ENCODE results near the gene SLC25A28.

SLC25A28 gene, protein sequence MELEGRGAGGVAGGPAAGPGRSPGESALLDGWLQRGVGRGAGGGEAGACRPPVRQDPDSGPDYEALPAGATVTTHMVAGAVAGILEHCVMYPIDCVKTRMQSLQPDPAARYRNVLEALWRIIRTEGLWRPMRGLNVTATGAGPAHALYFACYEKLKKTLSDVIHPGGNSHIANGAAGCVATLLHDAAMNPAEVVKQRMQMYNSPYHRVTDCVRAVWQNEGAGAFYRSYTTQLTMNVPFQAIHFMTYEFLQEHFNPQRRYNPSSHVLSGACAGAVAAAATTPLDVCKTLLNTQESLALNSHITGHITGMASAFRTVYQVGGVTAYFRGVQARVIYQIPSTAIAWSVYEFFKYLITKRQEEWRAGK

GRCh38 chr10:99619851-99620710 lies at the start of gene SLC25A28:
TSS of gene SLC25A28 (minus strand) at chr10:99620439. CDS start at chr10:99620335, 104 bp downstream.
- H3K27ac Mint-ChIP-seq: peak within 1 kb of the TSS; percentile 96
- H3K9me3 Mint-ChIP-seq: no peaks in the 10 kb centered on the region
- peaks cover 14% of the 10 kb centered on the region for H3K36me3 Mint-ChIP-seq (ENCODE audit: low read depth)
- peak; percentile 94 for DNase-seq (ENCODE audit: low spot score)
- H3K4me1 Mint-ChIP-seq (ENCODE audit: low read depth): peaks cover 35% of the 10 kb centered on the region
- no peaks in the 10 kb centered on the region for H3K27me3 Mint-ChIP-seq (ENCODE audit: low read depth)
- peak within 1 kb of the TSS; percentile 93 for H3K4me3 Mint-ChIP-seq

DNA sequence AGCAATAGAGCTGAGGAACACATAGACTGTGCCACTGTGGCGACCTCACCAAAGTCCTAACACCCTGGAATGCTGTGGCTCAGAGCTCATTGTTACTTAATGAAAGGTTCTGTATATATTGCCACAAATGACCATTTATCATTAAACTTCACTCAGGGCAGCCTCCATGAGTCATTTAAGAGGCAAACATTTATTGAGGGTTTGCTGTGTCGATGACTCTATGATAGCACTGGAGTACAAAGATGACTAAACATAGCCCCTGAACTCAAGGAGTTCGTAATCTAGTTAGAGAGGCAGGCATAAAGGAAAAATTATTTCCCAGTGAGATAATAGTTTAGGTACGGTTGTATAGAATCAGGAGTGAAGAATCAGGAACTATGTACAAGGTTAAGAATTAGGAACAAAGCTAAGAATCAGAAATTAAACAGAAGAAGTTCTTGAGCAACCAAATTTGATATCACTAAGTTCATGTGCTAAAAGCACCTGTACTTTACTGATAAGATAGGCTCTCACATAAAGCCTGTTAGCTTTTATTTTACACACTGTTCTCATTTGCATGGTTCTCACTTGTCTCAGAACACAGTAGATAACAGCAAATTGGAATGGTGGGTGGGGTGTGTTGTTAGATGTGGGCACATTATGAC lies 47.0 kb upstream of the SLC25A28 start:
- no peak overlapping the region for H3K27ac Mint-ChIP-seq
- H3K27me3 Mint-ChIP-seq (ENCODE audit: low read depth): no peaks in the 10 kb centered on the region
- no peaks in the 10 kb centered on the region for H3K9me3 Mint-ChIP-seq
- H3K4me1 Mint-ChIP-seq (ENCODE audit: low read depth): no peaks in the 10 kb centered on the region
- H3K36me3 Mint-ChIP-seq (ENCODE audit: low read depth): peaks cover 6% of the 10 kb centered on the region
- no peak for DNase-seq (ENCODE audit: low spot score)
- no peak overlapping the region for H3K4me3 Mint-ChIP-seq

DNA sequence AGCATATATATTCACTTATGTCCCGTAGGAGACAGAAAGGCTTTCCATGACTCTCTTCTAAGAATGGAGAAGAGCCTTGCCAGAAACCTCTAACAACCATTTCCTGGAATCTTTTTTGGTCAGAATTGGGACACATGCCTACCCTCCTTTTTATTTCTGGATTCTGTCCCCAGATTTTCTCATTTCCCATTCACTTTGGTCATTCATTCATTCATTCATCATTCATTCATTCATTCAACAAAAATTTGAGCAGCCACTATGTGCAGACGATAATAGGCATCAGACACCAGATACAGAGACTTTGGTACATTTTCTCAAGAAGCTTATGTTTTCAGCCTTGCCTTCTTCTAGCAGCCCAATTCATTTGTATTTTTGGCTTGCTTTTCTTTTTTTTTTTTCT lies 45.1 kb upstream of the SLC25A28 start:
- Mint-ChIP-seq H3K4me1 (ENCODE audit: low read depth) (peaks cover 2% of the 10 kb centered on the region), H3K4me3 (no peak overlapping the region), H3K36me3 (ENCODE audit: low read depth) (peaks cover 6% of the 10 kb centered on the region), H3K27ac (no peak overlapping the region), H3K27me3 (ENCODE audit: low read depth) (no peaks in the 10 kb centered on the region), H3K9me3 (no peaks in the 10 kb centered on the region)
- DNase-seq (ENCODE audit: low spot score): no peak

DNA sequence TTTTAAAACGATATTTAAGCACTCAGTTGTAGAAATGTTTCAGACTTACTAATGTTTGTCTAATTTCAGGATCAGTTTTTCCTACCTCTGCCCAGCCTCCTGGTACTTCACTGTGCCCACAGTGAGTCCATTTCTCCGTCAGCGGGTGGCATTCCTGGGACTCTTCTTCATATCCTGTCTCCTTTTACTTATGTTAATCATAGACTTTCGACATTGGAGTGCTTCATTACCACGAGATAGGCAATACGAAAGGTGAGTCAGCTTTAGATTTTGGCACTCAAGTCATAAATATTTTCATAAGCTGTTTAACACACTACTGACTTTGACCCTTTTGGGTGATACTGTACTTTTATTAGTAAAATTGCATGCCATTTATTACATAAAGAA lies 41.1 kb upstream of the SLC25A28 start:
- Mint-ChIP-seq H3K27me3 (ENCODE audit: low read depth) (peaks cover 11% of the 10 kb centered on the region), H3K27ac (no peak overlapping the region), H3K36me3 (ENCODE audit: low read depth) (peaks cover 6% of the 10 kb centered on the region), H3K9me3 (no peaks in the 10 kb centered on the region), H3K4me3 (no peak overlapping the region), H3K4me1 (ENCODE audit: low read depth) (peaks cover 15% of the 10 kb centered on the region)
- DNase-seq (ENCODE audit: low spot score): no peak

DNA sequence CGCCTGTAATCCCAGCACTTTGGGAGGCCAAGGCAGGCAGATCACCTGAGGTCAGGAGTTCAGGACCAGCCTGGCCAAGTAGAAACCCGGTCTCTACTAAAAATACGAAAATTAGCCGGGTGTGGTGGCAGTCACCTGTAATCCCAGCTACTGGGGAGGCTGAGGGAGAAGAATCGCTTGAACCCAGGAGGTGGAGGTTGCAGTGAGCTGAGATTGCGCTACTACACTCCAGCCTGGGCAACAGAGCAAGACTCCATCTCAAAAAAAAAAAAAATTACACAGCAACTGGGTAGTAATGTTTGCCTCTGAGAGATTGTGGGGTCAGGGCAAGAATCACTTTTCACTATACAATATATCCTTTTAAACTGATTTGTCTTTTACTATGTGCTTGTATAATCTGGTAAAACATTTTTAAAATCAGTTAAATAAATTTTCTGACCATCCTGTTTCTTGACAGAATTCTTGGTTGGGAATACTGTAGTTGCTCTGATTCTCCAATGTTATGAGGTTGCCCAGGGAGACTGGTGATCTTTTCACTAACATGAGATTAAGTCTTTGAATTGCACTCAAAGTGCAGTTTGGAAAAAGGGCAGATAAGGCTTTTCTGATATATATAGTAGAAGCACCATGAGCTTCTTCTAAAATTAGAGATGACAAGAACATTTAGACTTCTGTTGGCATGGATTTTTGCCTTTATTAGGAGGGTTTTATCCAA lies 40.6 kb upstream of the SLC25A28 start:
- H3K4me1 Mint-ChIP-seq (ENCODE audit: low read depth): peaks cover 15% of the 10 kb centered on the region
- H3K27me3 Mint-ChIP-seq (ENCODE audit: low read depth): peaks cover 16% of the 10 kb centered on the region
- no peaks in the 10 kb centered on the region for H3K9me3 Mint-ChIP-seq
- no peak for DNase-seq (ENCODE audit: low spot score)
- H3K27ac Mint-ChIP-seq: no peak overlapping the region
- peaks cover 5% of the 10 kb centered on the region for H3K36me3 Mint-ChIP-seq (ENCODE audit: low read depth)
- H3K4me3 Mint-ChIP-seq: no peak overlapping the region

- H3K27ac Mint-ChIP-seq: no peak overlapping the region
- peak overlapping the region; percentile 86 for H3K4me3 Mint-ChIP-seq
- no peaks in the 10 kb centered on the region for H3K9me3 Mint-ChIP-seq
- peaks cover 4% of the 10 kb centered on the region for H3K36me3 Mint-ChIP-seq (ENCODE audit: low read depth)
- no peak for DNase-seq (ENCODE audit: low spot score)
- peaks cover 15% of the 10 kb centered on the region for H3K4me1 Mint-ChIP-seq (ENCODE audit: low read depth)
- H3K27me3 Mint-ChIP-seq (ENCODE audit: low read depth): peaks cover 20% of the 10 kb centered on the region
These were observed 39.7 kb upstream of the SLC25A28 start for GRCh38 chr10:99659868-99660366.

- H3K4me1 Mint-ChIP-seq (ENCODE audit: low read depth): peaks cover 15% of the 10 kb centered on the region
- peak within 1 kb of the TSS; percentile 71 for H3K27ac Mint-ChIP-seq
- no peaks in the 10 kb centered on the region for H3K9me3 Mint-ChIP-seq
- peaks cover 22% of the 10 kb centered on the region for H3K27me3 Mint-ChIP-seq (ENCODE audit: low read depth)
- peak; percentile 95 for DNase-seq (ENCODE audit: low spot score)
- peak within 1 kb of the TSS; percentile 86 for H3K4me3 Mint-ChIP-seq
- H3K36me3 Mint-ChIP-seq (ENCODE audit: low read depth): peaks cover 4% of the 10 kb centered on the region
These were observed 39.0 kb upstream of the SLC25A28 start, which contains the start of gene ENTPD7 for GRCh38 chr10:99659031-99659867. TSS of gene ENTPD7 (plus strand) at chr10:99659509. CDS start at chr10:99659957, 448 bp downstream.

GRCh38 chr10:99658622-99659030 lies 38.4 kb upstream of the SLC25A28 start:
- peak; percentile 78 for DNase-seq (ENCODE audit: low spot score)
- Mint-ChIP-seq H3K36me3 (ENCODE audit: low read depth) (peaks cover under 1% of the 10 kb centered on the region), H3K4me3 (peak overlapping the region; percentile 86), H3K4me1 (ENCODE audit: low read depth) (peaks cover 15% of the 10 kb centered on the region), H3K27me3 (ENCODE audit: low read depth) (peaks cover 22% of the 10 kb centered on the region), H3K9me3 (no peaks in the 10 kb centered on the region), H3K27ac (peak overlapping the region; percentile 66)

GRCh38 chr10:99656199-99657064 lies 36.2 kb upstream of the SLC25A28 start:
- no peaks in the 10 kb centered on the region for H3K9me3 Mint-ChIP-seq
- DNase-seq (ENCODE audit: low spot score): no peak
- H3K27me3 Mint-ChIP-seq (ENCODE audit: low read depth): peaks cover 22% of the 10 kb centered on the region
- H3K36me3 Mint-ChIP-seq (ENCODE audit: low read depth): no peaks in the 10 kb centered on the region
- H3K4me3 Mint-ChIP-seq: no peak overlapping the region
- no peak overlapping the region for H3K27ac Mint-ChIP-seq
- peaks cover 15% of the 10 kb centered on the region for H3K4me1 Mint-ChIP-seq (ENCODE audit: low read depth)

- no peaks in the 10 kb centered on the region for H3K36me3 Mint-ChIP-seq (ENCODE audit: low read depth)
- DNase-seq (ENCODE audit: low spot score): no peak
- peaks cover 7% of the 10 kb centered on the region for H3K4me1 Mint-ChIP-seq (ENCODE audit: low read depth)
- no peak overlapping the region for H3K27ac Mint-ChIP-seq
- no peaks in the 10 kb centered on the region for H3K9me3 Mint-ChIP-seq
- no peak overlapping the region for H3K4me3 Mint-ChIP-seq
- H3K27me3 Mint-ChIP-seq (ENCODE audit: low read depth): peaks cover 26% of the 10 kb centered on the region
These were observed 34.3 kb upstream of the SLC25A28 start for GRCh38 chr10:99654390-99655175.

DNA sequence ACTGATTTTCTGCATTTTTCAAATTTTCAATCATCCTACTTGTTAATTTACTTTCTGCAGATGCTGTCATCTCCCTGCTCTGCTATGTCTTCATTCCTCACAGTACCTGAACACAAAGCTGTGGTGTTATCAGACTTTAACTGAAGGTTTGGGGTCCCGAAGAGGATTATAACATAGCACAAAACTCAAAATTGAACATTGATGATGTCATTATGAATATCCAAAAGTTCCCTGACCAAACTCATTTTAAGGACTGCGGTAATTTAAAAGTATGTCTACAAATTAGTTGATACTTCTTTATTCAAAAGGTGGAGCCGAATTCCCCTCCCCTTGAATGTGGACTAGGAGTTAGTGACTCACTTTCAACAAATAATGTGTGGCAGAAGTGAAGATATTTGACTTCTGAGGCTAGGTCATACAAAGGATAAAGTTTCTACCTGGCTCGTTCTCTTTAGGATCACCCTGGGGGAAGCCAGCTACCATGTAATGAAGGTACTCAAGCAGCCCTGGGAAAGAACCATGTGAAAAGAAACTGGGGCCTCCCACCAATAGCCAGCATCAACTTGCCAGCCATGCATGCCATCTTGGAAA lies 32.7 kb upstream of the SLC25A28 start:
- Mint-ChIP-seq H3K27me3 (ENCODE audit: low read depth) (peaks cover 31% of the 10 kb centered on the region), H3K36me3 (ENCODE audit: low read depth) (no peaks in the 10 kb centered on the region), H3K4me3 (no peak overlapping the region), H3K4me1 (ENCODE audit: low read depth) (no peaks in the 10 kb centered on the region), H3K27ac (no peak overlapping the region), H3K9me3 (no peaks in the 10 kb centered on the region)
- DNase-seq (ENCODE audit: low spot score): no peak
